C4-2B (cell line): ENCODE measurements around the gene SERTAD3.

Experiments
- ZFX ChIP-seq: fragments of 450-650 bp; IDR thresholded peaks from 2 replicates; pipeline ENCODE4 v1.6.1; 2017
- TF ChIP-seq, protein P1 (sequence below): fragments of 450-650 bp; conservative IDR thresholded peaks from 2 replicates; pipeline ENCODE4 v1.5.1; 2017; ENCODE audit warnings: mild to moderate bottlenecking

DNA sequence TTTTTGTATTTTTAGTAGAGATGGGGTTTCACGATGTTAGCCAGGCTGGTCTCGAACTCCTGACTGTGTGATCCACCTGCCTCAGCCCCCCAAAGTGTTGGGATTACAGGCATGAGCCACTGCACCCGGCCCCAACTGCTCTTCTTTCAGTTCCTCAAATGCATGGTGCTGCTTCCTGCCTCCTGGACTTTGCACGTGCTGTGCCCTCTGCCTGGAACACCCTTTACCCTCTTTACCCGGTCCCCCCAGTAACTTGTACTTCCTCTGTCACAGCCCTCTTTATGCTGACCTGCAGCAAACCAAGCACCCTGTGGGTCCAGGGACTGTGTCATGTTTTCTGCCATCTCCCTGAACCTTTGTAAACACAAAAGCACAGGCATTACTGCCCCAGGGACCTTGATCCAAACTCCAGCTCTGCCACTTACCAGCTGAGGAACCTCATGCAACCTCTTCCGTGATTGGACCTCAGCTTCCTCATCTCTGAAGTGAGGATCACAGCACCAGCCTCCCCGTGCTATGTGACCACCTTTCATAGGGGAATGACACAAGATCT lies 17.6 kb upstream of the SERTAD3 start:
- TF ChIP-seq, protein P1, sequence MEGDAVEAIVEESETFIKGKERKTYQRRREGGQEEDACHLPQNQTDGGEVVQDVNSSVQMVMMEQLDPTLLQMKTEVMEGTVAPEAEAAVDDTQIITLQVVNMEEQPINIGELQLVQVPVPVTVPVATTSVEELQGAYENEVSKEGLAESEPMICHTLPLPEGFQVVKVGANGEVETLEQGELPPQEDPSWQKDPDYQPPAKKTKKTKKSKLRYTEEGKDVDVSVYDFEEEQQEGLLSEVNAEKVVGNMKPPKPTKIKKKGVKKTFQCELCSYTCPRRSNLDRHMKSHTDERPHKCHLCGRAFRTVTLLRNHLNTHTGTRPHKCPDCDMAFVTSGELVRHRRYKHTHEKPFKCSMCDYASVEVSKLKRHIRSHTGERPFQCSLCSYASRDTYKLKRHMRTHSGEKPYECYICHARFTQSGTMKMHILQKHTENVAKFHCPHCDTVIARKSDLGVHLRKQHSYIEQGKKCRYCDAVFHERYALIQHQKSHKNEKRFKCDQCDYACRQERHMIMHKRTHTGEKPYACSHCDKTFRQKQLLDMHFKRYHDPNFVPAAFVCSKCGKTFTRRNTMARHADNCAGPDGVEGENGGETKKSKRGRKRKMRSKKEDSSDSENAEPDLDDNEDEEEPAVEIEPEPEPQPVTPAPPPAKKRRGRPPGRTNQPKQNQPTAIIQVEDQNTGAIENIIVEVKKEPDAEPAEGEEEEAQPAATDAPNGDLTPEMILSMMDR: no peak
- TF ChIP-seq ZFX: no peak
